ENCODE measurements around the gene NEU1.

- TF ChIP-seq EZH2 (IDR thresholded peaks at IDR 0.05; ENCODE audit: insufficient read depth, poor library complexity, severe bottlenecking) = no peak
- no peak for TF ChIP-seq EZH2phosphoT487 (IDR thresholded peaks at IDR 0.05; ENCODE audit: insufficient read depth, low read depth)
Observed at GRCh38 chr6:31815025-31815838, 47.4 kb downstream of the NEU1 start, which contains the start of the genes HSPA1A and HSPA1L.
